ENCODE results near the gene SLC20A1. TPM values are rescaled to one million over a fixed set of nuclear protein-coding genes. Genes with fewer than 3 reads are reported as not detected.
"Not testable (repeated sequence)": the region's sequence is repeated elsewhere in the genome, so short reads cannot be mapped to it uniquely, and the experiment has no call there.

Gene SLC20A1
- total RNA-seq, 1 donor from 2014 or later = 164 TPM

DNA sequence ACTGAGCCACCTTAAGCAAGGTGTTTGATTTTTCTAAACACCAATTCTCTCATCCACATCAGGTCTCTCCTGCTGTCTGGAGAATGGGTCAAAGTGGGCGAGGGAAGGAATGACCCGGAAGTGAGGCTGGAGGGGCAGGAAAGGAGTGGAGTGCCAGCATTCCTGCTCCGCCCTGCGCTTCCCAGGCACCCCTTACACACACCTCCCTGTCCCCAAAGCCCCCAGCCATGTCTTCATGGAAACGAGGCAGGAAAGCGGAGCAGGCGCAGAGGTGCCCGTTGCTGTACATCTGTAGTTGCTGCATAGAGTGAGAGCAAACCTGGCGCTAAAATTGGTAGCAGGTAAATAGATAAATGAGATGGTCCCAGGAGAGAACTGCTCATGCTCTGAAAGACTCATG lies 47.9 kb downstream of the SLC20A1 start:
- Mint-ChIP-seq H3K27me3 (ENCODE audit: insufficient read depth) (no peaks in the 10 kb centered on the region), H3K36me3 (ENCODE audit: low read depth) (no peaks in the 10 kb centered on the region), H3K4me1 (ENCODE audit: low read depth) (peaks cover 40% of the 10 kb centered on the region), H3K27ac (no peak overlapping the region), H3K4me3 (no peak overlapping the region), H3K9me3 (no peaks in the 10 kb centered on the region)
- intact Hi-C loops (cut with micrococcal nuclease) = loop anchor here (2.0 kb wide), 1 partner anchor 71 kb away; the partner anchor contains the start of gene CKAP2L
- no peak for DNase-seq (ENCODE audit: low spot score)

DNA sequence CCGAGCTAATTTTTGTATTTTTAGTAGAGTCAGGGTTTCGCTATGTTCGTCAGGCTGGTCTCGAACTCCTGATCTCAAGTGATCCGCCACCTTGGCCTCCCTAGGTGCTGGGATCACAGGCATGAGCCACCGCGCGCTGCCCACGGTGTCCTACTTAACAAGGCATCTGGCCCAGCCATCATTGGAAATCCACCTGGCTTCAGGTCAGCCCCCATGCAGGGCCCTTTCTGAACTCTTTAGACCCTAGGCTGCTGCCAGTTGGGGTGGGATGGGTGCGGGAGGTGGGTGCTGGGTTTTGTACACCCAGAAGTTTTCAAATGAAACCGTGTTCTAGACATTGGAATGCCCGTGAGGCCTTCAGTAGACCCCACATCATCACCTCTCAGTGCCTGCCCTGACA lies 48.4 kb downstream of the SLC20A1 start:
- no peak overlapping the region for H3K27ac Mint-ChIP-seq
- H3K36me3 Mint-ChIP-seq (ENCODE audit: low read depth) = no peaks in the 10 kb centered on the region
- H3K4me3 Mint-ChIP-seq = no peak overlapping the region
- no peaks in the 10 kb centered on the region for H3K9me3 Mint-ChIP-seq
- no peak for DNase-seq (ENCODE audit: low spot score)
- no peaks in the 10 kb centered on the region for H3K27me3 Mint-ChIP-seq (ENCODE audit: insufficient read depth)
- H3K4me1 Mint-ChIP-seq (ENCODE audit: low read depth) = peaks cover 41% of the 10 kb centered on the region
- intact Hi-C loops (cut with micrococcal nuclease) = no loop called here

DNA sequence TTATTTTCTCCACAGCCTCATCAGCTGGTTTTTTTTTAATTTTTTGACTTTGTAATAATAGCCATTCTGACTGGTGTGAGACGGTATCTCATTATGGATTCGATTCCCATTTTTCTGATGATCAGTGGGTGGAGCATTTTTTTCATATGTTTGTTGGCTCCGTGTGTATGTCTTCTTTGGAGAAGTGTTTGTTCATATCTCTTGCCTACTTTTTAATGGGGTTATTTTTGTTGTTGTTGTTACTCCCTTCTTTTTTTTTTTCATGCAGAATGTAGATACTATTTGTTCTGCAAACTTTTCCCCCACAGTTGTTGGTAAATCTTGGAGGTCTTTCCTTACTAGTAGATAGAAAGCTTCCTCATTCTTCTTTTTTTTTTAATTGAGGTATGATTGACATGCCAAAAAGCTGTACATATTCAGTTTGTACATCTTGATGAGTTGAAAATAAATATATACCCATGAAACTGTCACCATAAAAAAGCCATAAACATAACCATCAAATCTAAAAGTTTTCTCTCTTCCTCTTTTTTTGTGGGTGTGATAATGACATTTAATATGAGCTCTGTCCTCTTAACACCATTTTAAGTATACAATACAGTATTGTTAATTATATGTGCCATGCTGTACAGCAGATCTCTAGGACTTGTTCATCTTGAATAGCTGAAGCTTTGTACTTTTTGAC lies 53.2 kb downstream of the SLC20A1 start:
- intact Hi-C loops (cut with micrococcal nuclease) = no loop called here
- H3K9me3 Mint-ChIP-seq = no peaks in the 10 kb centered on the region
- H3K27ac Mint-ChIP-seq = no peak overlapping the region

DNA sequence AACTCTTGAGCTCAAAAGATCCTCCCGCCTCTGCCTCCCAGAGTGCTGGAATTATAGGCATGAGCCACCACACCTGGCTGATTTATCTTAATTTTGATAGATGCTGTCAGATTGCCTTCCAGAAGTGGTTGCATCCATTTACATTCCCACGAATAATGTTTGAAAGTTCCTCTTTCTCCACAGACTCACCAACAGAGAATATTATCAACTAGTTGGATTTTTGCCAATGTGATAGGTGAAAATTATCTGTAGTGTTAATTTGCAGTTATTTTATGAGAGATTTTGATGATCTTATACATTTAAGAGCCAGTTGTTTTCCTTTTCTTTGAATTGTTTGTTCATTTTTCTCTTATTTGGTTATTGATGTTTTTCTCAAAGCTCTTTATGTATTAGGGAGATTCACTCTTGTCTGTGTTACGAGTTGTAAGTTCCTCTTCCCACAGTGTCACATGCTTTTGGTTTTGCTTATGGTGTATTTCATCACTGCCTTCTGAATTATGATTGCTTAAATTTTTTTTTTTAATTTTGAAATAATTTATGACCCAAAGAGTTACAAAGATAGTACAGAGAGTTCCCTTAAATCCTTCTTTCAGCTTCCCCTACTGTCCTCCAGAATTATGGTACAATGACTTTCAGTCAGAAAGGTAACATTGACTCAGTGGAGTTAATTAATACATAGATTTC lies 54.4 kb downstream of the SLC20A1 start:
- H3K9me3 Mint-ChIP-seq = no peaks in the 10 kb centered on the region
- no peak for DNase-seq (ENCODE audit: low spot score)
- H3K27ac Mint-ChIP-seq = no peak overlapping the region
- no peak overlapping the region for H3K4me3 Mint-ChIP-seq
- peaks cover 37% of the 10 kb centered on the region for H3K4me1 Mint-ChIP-seq (ENCODE audit: low read depth)
- no peaks in the 10 kb centered on the region for H3K36me3 Mint-ChIP-seq (ENCODE audit: low read depth)
- H3K27me3 Mint-ChIP-seq (ENCODE audit: insufficient read depth) = no peaks in the 10 kb centered on the region
- intact Hi-C loops (cut with micrococcal nuclease) = loop anchor here (1.0 kb wide), 1 partner anchor 8 kb away; no protein-coding TSS in a partner anchor

More for the DNA sequence above, 53.2 kb downstream of the SLC20A1 start:
- no peak for DNase-seq (ENCODE audit: low spot score)
- no peaks in the 10 kb centered on the region for H3K27me3 Mint-ChIP-seq (ENCODE audit: insufficient read depth)
- H3K36me3 Mint-ChIP-seq (ENCODE audit: low read depth) = no peaks in the 10 kb centered on the region
- H3K4me1 Mint-ChIP-seq (ENCODE audit: low read depth) = peaks cover 31% of the 10 kb centered on the region
- no peak overlapping the region for H3K4me3 Mint-ChIP-seq

DNA sequence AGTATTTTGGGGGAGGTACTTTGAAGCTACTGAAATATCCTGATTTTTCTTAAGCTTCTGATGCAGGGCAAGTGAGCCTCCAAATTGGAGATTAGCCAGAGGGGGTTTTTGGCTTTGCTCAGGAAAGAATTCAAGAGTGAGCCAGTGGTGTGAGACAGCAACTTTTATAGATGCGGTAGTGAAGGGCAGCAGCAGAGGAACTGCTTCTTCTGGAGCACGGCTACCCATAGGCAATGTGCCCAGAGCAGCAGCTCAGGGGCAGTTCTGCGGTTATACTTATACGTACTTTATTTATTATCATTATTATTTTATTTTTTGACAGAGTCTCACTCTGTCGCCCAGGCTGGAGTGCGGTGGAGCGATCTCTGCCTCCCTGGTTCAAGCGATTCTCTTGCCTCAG lies 55.3 kb downstream of the SLC20A1 start:
- no peaks in the 10 kb centered on the region for H3K9me3 Mint-ChIP-seq
- intact Hi-C loops (cut with micrococcal nuclease) = no loop called here
- H3K27ac Mint-ChIP-seq = no peak overlapping the region
- peaks cover under 1% of the 10 kb centered on the region for H3K36me3 Mint-ChIP-seq (ENCODE audit: low read depth)
- no peak overlapping the region for H3K4me3 Mint-ChIP-seq
- no peaks in the 10 kb centered on the region for H3K27me3 Mint-ChIP-seq (ENCODE audit: insufficient read depth)
- peaks cover 46% of the 10 kb centered on the region for H3K4me1 Mint-ChIP-seq (ENCODE audit: low read depth)
- no peak for DNase-seq (ENCODE audit: low spot score)

DNA sequence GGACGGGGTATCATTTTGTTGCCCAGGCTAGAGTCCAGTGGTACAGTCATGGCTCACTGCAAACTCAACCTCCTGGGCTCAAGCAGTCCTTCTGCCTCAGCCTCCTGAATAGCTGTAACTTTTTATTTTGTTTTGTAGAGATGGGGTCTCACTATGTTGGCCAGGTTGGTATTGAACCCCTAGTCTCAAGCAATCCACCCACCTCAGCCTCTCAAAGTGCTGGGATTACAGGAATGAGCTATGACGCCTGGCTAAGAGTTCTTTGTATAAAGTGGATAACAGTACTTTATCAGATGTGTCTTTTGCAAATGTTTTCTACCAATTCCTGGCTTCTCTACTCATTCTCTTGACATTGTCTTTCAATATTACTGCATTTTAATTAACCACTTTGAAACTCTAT lies 57.9 kb downstream of the SLC20A1 start:
- no peaks in the 10 kb centered on the region for H3K27me3 Mint-ChIP-seq (ENCODE audit: insufficient read depth)

DNA sequence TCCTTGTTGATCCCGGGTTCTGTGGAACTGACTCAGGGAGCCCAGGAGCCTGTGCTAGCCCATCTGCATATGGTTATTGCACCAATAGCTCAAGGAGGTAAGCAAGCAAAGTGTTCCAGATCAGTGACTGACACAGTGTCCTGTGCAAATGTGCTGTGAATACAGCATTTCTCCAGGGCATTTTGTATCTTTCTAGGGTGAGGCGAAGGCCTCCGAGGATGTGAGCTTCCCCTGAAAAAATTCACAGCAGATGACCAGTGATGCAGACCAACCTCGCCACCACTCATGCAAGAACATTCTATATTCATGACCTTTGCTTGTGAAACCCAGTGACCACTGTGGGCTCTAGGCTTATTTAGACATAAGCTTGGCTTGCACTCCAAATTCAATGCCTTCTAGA lies 59.8 kb downstream of the SLC20A1 start:
- Mint-ChIP-seq H3K4me1 (ENCODE audit: low read depth) (peaks cover 71% of the 10 kb centered on the region), H3K36me3 (ENCODE audit: low read depth) (peaks cover 4% of the 10 kb centered on the region), H3K27me3 (ENCODE audit: insufficient read depth) (no peaks in the 10 kb centered on the region), H3K9me3 (peaks cover 3% of the 10 kb centered on the region), H3K4me3 (peak overlapping the region; percentile 79), H3K27ac (peak overlapping the region; percentile 93)
- no peak for DNase-seq (ENCODE audit: low spot score)
- intact Hi-C loops (cut with micrococcal nuclease) = no loop called here

More for the DNA sequence above, 57.9 kb downstream of the SLC20A1 start:
- DNase-seq (ENCODE audit: low spot score) = no peak
- Mint-ChIP-seq H3K36me3 (ENCODE audit: low read depth) (peaks cover 4% of the 10 kb centered on the region), H3K9me3 (peaks cover 3% of the 10 kb centered on the region), H3K27ac (no peak overlapping the region), H3K4me1 (ENCODE audit: low read depth) (peaks cover 64% of the 10 kb centered on the region), H3K4me3 (no peak overlapping the region)
- intact Hi-C loops (cut with micrococcal nuclease) = no loop called here

DNA sequence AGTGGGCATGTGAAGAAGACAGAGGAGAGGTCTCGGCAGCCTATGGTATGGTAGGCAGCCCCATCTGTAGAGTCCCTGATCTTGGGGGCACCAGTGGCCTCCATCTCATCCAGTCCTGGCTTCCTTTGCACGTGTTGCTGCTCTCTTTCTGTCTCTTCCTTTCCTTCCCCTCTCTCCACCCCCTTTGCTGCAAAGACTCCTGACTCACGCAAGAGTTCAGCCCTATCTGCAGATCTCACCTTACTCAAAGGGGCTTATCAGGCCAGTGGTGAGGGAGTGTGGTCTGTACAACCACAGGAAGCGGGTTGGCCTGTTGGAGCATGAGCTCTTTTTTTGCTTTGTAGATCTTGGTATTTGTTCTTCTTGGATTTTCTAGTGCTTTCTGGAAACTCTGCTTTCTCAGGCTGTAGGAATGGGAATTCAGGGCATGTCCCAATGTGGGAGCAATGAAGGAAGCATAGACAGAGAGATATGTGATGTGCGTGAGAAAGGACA lies 60.5 kb downstream of the SLC20A1 start:
- peak overlapping the region; percentile 93 for H3K27ac Mint-ChIP-seq
- H3K4me3 Mint-ChIP-seq = peak overlapping the region; percentile 79
- DNase-seq (ENCODE audit: low spot score) = peak; percentile 79
- peaks cover 72% of the 10 kb centered on the region for H3K4me1 Mint-ChIP-seq (ENCODE audit: low read depth)
- peaks cover 3% of the 10 kb centered on the region for H3K9me3 Mint-ChIP-seq
- intact Hi-C loops (cut with micrococcal nuclease) = loop anchor here (1.0 to 2.0 kb wide), 3 partner anchors 75 to 451 kb away; no protein-coding TSS in a partner anchor
- no peaks in the 10 kb centered on the region for H3K27me3 Mint-ChIP-seq (ENCODE audit: insufficient read depth)
- H3K36me3 Mint-ChIP-seq (ENCODE audit: low read depth) = peaks cover 9% of the 10 kb centered on the region

DNA sequence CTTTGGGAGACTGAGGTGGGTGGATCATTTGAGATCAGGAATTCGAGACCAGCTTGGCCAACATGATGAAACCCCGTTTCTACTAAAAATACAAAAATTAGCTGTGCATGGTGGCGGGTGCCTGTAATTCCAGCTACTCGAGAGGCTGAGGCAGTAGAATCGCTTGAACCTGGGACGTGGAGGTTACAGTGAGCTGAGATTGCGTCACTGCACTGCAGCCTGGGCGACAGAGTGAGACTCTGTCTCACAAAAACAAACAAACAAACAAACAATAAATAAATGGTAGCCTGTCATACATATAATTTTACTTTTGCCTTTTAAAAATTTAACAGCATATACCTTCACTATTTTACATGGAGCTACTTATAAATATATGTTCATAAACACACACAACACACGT lies 61.2 kb downstream of the SLC20A1 start:
- not testable (repeated sequence) for H3K27me3 Mint-ChIP-seq (ENCODE audit: insufficient read depth); H3K4me3 Mint-ChIP-seq; DNase-seq (ENCODE audit: low spot score); H3K36me3 Mint-ChIP-seq (ENCODE audit: low read depth); H3K9me3 Mint-ChIP-seq
- Mint-ChIP-seq H3K27ac (peak overlapping the region; percentile 24), H3K4me1 (ENCODE audit: low read depth) (peaks cover 72% of the 10 kb centered on the region)
- intact Hi-C loops (cut with micrococcal nuclease) = loop anchor here (1.0 to 2.0 kb wide), 3 partner anchors 76 to 450 kb away; no protein-coding TSS in a partner anchor

DNA sequence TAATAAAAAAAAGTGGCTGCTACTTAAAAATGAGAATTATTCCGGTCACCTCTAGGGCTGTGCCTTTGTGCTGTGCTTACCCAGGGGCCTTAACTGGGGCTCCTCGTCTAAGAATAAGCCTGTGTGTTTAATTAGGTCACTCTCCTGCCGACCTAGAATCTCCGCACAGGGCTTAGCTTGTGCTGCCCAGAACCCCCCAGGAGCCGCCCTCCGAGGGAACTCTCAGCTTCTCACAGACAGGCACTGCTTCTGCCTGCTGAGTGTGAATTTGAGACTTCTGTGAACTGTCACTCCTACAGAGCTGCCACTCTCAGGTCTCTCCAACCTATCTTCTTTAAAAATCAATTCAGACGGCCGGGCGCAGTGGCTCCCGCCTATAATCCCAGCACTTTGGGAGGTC lies 63.2 kb downstream of the SLC20A1 start:
- H3K36me3 Mint-ChIP-seq (ENCODE audit: low read depth) = peaks cover 9% of the 10 kb centered on the region

DNA sequence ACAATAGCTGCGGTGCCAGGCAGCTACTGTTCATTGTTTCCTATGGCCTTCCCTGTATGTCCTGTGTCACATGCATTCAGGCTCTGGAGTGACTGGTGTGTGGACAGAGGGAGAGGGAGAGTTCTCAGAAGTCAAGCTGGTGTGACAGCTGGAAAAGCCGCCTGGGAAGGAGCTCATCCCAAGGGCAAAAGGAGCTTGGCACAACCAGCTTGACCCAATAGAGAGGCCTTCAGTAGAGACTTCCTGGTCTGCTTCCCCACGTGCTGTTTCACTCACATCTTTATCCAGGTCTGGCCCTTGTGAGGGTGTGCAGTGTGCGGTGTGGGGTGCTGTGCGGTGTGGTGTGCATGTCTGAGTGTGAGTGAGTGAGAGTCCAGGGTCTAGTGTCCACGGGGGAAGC lies 64.0 kb downstream of the SLC20A1 start:
- peaks cover 7% of the 10 kb centered on the region for H3K27me3 Mint-ChIP-seq (ENCODE audit: insufficient read depth)
- H3K36me3 Mint-ChIP-seq (ENCODE audit: low read depth) = peaks cover 9% of the 10 kb centered on the region
- no peak for DNase-seq (ENCODE audit: low spot score)
- intact Hi-C loops (cut with micrococcal nuclease) = no loop called here
- H3K27ac Mint-ChIP-seq = peak overlapping the region; percentile 27
- peaks cover 82% of the 10 kb centered on the region for H3K4me1 Mint-ChIP-seq (ENCODE audit: low read depth)
- no peak overlapping the region for H3K4me3 Mint-ChIP-seq
- H3K9me3 Mint-ChIP-seq = peaks cover 3% of the 10 kb centered on the region

More for the DNA sequence above, 63.2 kb downstream of the SLC20A1 start:
- no peak overlapping the region for H3K4me3 Mint-ChIP-seq
- intact Hi-C loops (cut with micrococcal nuclease) = loop anchor here (1.0 kb wide), 2 partner anchors 17 to 64 kb away; partner anchors contain the start of gene SLC20A1
- peaks cover 84% of the 10 kb centered on the region for H3K4me1 Mint-ChIP-seq (ENCODE audit: low read depth)
- DNase-seq (ENCODE audit: low spot score) = no peak
- peaks cover 3% of the 10 kb centered on the region for H3K9me3 Mint-ChIP-seq
- peaks cover 7% of the 10 kb centered on the region for H3K27me3 Mint-ChIP-seq (ENCODE audit: insufficient read depth)
- H3K27ac Mint-ChIP-seq = peak overlapping the region; percentile 24

DNA sequence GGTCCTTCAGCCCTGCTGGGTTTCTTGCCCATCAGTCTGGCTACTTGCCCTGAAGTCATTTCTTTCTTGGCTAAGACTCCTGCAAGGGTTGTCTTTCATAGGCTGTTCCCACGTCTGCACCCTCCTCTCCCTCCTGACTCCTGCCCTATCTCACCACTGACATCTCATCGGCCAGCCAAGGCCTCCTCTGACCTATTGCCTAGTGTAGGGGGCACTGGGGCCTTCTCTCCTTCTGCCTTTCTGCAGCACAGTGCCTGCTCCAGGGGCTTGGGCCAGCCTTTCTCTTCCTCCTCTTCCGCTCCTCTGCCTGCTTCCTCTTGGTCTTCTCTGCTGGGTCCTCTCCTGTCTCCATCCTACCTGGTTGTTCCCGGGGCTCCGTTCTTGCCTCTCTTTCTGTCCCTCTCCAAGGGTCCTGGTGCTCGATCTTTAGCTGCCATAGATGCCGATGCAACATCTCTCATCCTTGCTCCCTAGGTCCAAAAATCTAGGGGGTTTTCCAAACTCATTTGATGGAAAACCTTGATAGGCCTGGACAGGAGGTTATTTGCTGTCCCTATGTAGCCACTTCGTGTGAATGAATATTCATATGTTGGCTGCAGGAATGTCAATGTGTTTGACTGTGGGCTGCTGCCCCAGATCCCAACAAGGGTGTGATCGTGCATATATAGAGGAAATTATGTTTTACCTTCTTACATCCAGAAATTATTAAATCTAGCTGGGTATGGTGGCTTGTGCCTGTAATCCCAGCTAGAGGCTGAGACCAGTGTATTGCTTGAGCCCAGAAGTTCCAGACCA lies 65.4 kb downstream of the SLC20A1 start:
- peaks cover 7% of the 10 kb centered on the region for H3K27me3 Mint-ChIP-seq (ENCODE audit: insufficient read depth)
- H3K27ac Mint-ChIP-seq = peak overlapping the region; percentile 37
- peaks cover 67% of the 10 kb centered on the region for H3K4me1 Mint-ChIP-seq (ENCODE audit: low read depth)
- intact Hi-C loops (cut with micrococcal nuclease) = no loop called here
- H3K4me3 Mint-ChIP-seq = no peak overlapping the region
- no peak for DNase-seq (ENCODE audit: low spot score)
- peaks cover 3% of the 10 kb centered on the region for H3K9me3 Mint-ChIP-seq
- H3K36me3 Mint-ChIP-seq (ENCODE audit: low read depth) = peaks cover 8% of the 10 kb centered on the region

Data from activated T-helper 1 cell treated with anti-CD3 and anti-CD28 coated beads, Interleukin-12 subunit alpha, Interleukin-12 subunit beta, Interleukin-2, Interleukin-4 antibody, amounts not matched to agents 30 ng/mL and 10 ng/mL and 1 ng/mL, durations not matched to agents 14 hours and 24 hours and 36 hours (primary cell).